OCI-LY3 (cell line): ENCODE results near the gene EFNB2.

ENCODE experiments used
- EZH2phosphoT487 ChIP-seq: fragments of 200-600 bp; shearing (Covaris generic); IDR thresholded peaks from 2 replicates; pipeline ENCODE4 v1.6.1; 2018; ENCODE audit warnings: antibody characterized with exemption, mixed run types, low read depth
- TF ChIP-seq, protein P1 (sequence below): fragments of 200-600, 300-600 bp; sonication (generic); IDR thresholded peaks from 2 replicates; pipeline ENCODE4 v1.5.1; 2014; ENCODE audit warnings: antibody characterized with exemption, low read length, low read depth

DNA sequence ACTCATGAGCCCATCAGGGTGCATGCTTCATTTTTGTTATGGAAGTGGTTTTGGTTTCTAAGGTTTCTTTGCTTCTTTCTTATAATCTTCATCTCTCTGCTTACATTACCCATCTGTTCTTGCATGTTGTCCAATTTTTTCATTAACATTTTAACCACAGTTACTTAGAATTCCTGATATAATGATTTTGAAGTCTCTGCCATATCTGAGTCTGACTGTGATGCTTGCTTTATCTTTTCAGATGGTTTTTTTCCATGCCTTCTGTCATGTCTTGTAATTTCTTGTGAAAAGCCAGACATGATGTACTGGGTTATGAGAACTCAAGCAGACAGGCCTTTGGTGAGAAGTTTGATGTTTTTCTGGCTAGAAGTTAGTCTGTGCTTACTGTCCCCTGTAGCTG, 40.4 kb upstream of the EFNB2 start:
- TF ChIP-seq, protein P1, sequence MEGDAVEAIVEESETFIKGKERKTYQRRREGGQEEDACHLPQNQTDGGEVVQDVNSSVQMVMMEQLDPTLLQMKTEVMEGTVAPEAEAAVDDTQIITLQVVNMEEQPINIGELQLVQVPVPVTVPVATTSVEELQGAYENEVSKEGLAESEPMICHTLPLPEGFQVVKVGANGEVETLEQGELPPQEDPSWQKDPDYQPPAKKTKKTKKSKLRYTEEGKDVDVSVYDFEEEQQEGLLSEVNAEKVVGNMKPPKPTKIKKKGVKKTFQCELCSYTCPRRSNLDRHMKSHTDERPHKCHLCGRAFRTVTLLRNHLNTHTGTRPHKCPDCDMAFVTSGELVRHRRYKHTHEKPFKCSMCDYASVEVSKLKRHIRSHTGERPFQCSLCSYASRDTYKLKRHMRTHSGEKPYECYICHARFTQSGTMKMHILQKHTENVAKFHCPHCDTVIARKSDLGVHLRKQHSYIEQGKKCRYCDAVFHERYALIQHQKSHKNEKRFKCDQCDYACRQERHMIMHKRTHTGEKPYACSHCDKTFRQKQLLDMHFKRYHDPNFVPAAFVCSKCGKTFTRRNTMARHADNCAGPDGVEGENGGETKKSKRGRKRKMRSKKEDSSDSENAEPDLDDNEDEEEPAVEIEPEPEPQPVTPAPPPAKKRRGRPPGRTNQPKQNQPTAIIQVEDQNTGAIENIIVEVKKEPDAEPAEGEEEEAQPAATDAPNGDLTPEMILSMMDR, result no peak
- no peak for TF ChIP-seq EZH2phosphoT487
